Calu3 (cell line): Measurements from ENCODE around the gene PRRT1. TPM values are rescaled to one million over a fixed set of nuclear protein-coding genes. Genes with fewer than 3 reads are reported as not detected.
A peak's percentile ranks its signal among the peaks of the same experiment; 100 is the strongest.
"Not testable (repeated sequence)": the region's sequence is repeated elsewhere in the genome, so short reads cannot be mapped to it uniquely, and the experiment has no call there.

Experiments
- BruUV-seq: library from RNA; stranded (reverse); fragments of 400-500 nt; replicated peaks from 2 replicates; lab custom pipeline; 2021; lab: Mats Ljungman, UMichigan
- CTCF ChIA-PET: fragments of 300-600 bp; sonication (Branson Sonifier 250); formaldehyde crosslinking; loops from one replicate; lab custom pipeline; 2022; ENCODE audit warnings: antibody characterized with exemption; lab: Charles Lee
- DNase-seq: peaks from one replicate; pipeline ENCODE4 v3.0.0; 2022
- H3K27ac Mint-ChIP-seq: one replicate; pipeline ENCODE4 v1.8.0; 2022; ENCODE audit warnings: mixed read lengths; ENCODE audit not compliant: unreplicated experiment
- H3K27me3 Mint-ChIP-seq: one replicate; pipeline ENCODE4 v1.8.0; 2022; ENCODE audit warnings: mixed read lengths; ENCODE audit not compliant: unreplicated experiment
- H3K36me3 Mint-ChIP-seq: one replicate; pipeline ENCODE4 v1.8.0; 2022; ENCODE audit warnings: mild to moderate bottlenecking, moderate library complexity, mixed read lengths; ENCODE audit not compliant: insufficient read depth, unreplicated experiment
- H3K4me1 Mint-ChIP-seq: one replicate; pipeline ENCODE4 v1.8.0; 2022; ENCODE audit warnings: mild to moderate bottlenecking, low read depth, mixed read lengths; ENCODE audit not compliant: unreplicated experiment
- H3K4me3 Mint-ChIP-seq: one replicate; pipeline ENCODE4 v1.8.0; 2022; ENCODE audit warnings: mild to moderate bottlenecking, low read depth, moderate library complexity, mixed read lengths; ENCODE audit not compliant: unreplicated experiment
- H3K9me3 Mint-ChIP-seq: one replicate; pipeline ENCODE4 v1.8.0; 2022; ENCODE audit warnings: low read depth, mixed read lengths; ENCODE audit not compliant: unreplicated experiment
- CTCF ChIP-seq: fragments of 200-600 bp; IDR thresholded peaks from one replicate; pipeline ENCODE4 v1.8.0; 2022; ENCODE audit warnings: antibody characterized with exemption; ENCODE audit not compliant: unreplicated experiment
- intact Hi-C: fragments of 100-400 bp; cut with micrococcal nuclease; formaldehyde crosslinking; loops from one replicate; pipeline ENCODE4 v1.10.0; 2022; ENCODE audit not compliant: unreplicated experiment
- total RNA-seq: library from RNA; stranded (reverse); gene quantifications from 2 replicates; pipeline ENCODE4 v1.2.3, GENCODE V29; 2022

Gene PRRT1
- total RNA-seq, 1 experiment from 2014 or later, result 1.7 TPM

- Mint-ChIP-seq H3K27ac (peak overlapping the region; percentile 70), H3K4me3 (peak overlapping the region; percentile 80), H3K9me3 (no peaks in the 10 kb centered on the region), H3K27me3 (no peaks in the 10 kb centered on the region), H3K4me1 (peaks cover 25% of the 10 kb centered on the region), H3K36me3 (peaks cover 66% of the 10 kb centered on the region)
- TF ChIP-seq CTCF, result no peak
- no TSS peak for BruUV-seq
- no peak for DNase-seq
- intact Hi-C loops, result loop anchor here (10.0 kb wide), 1 partner anchor 245 kb away; the partner anchor contains the start of gene CFB
- CTCF ChIA-PET, result interaction anchor here (0.5 to 1.8 kb wide), 7 partner anchors 10 to 1119 kb away, joined by 3 to 8 read pairs (median 5); no protein-coding TSS in a partner anchor
These were observed 38.0 kb upstream of the PRRT1 start for GRCh38 chr6:32189742-32190053.

GRCh38 chr6:32189069-32189741, 37.5 kb upstream of the PRRT1 start:
- CTCF ChIA-PET, result interaction anchor here (0.5 to 1.5 kb wide), 4 partner anchors 12 to 569 kb away, joined by 3 to 5 read pairs (median 4); no protein-coding TSS in a partner anchor
- peak overlapping the region; percentile 66 for H3K27ac Mint-ChIP-seq
- H3K4me1 Mint-ChIP-seq, result peaks cover 22% of the 10 kb centered on the region
- no peak for DNase-seq
- peaks cover 69% of the 10 kb centered on the region for H3K36me3 Mint-ChIP-seq
- no peak for TF ChIP-seq CTCF
- H3K4me3 Mint-ChIP-seq, result peak overlapping the region; percentile 80
- no TSS peak for BruUV-seq
- no peaks in the 10 kb centered on the region for H3K9me3 Mint-ChIP-seq
- no peaks in the 10 kb centered on the region for H3K27me3 Mint-ChIP-seq
- intact Hi-C loops, result no loop called here

- BruUV-seq, result TSS peak; percentile 31
These were observed 36.8 kb upstream of the PRRT1 start for GRCh38 chr6:32188381-32189068.

GRCh38 chr6:32187725-32188380, 36.1 kb upstream of the PRRT1 start:
- Mint-ChIP-seq H3K36me3 (peaks cover 82% of the 10 kb centered on the region), H3K27ac (peak overlapping the region; percentile 55), H3K4me3 (peak overlapping the region; percentile 15), H3K4me1 (peaks cover 22% of the 10 kb centered on the region)
- DNase-seq, H3K9me3 Mint-ChIP-seq, intact Hi-C loops, H3K27me3 Mint-ChIP-seq, BruUV-seq: not testable (repeated sequence)
- CTCF ChIA-PET, result interaction anchor here (1.5 kb wide), 1 partner anchor 69 kb away, joined by 5 read pairs; no protein-coding TSS in a partner anchor

More at GRCh38 chr6:32188381-32189068, 36.8 kb upstream of the PRRT1 start:
- Mint-ChIP-seq H3K4me3 (peak overlapping the region; percentile 80), H3K4me1 (peaks cover 22% of the 10 kb centered on the region), H3K36me3 (peaks cover 76% of the 10 kb centered on the region), H3K27ac (peak overlapping the region; percentile 66), H3K9me3 (no peaks in the 10 kb centered on the region), H3K27me3 (no peaks in the 10 kb centered on the region)
- DNase-seq, result no peak
- TF ChIP-seq CTCF, result no peak
- CTCF ChIA-PET, result interaction anchor here (1.0 to 1.5 kb wide), 2 partner anchors 11 to 70 kb away, joined by 3 to 5 read pairs; no protein-coding TSS in a partner anchor
- intact Hi-C loops, result no loop called here
